K562 (cell line): ENCODE results near the gene ESPN. TPM values are rescaled to one million over a fixed set of nuclear protein-coding genes. Genes with fewer than 3 reads are reported as not detected.

Source experiments
- ATAC-seq: fragments of 200-7000 bp; cut with Tn5 transposase; 3 replicates; pipeline ENCODE4 v1.9.1; 2020; ENCODE audit warnings: moderate library complexity
- BruUV-seq: library from RNA; stranded (reverse); fragments of 400-500 nt; replicated peaks from 2 replicates; lab custom pipeline; 2021; lab: Mats Ljungman, UMichigan
- CTCF ChIA-PET: fragments of 300-600 bp; formaldehyde crosslinking; extraction: SDS; loops from one replicate; lab custom pipeline; 2021; ENCODE audit warnings: low intra/inter-chr PET ratio; lab: Yijun Ruan, JAX
- POLR2A ChIA-PET: fragments of 300-600, 350-650 bp; sonication (Branson Sonifier 250); formaldehyde crosslinking; extraction: SDS; loops from one replicate; lab custom pipeline; 2021; ENCODE audit warnings: antibody characterized with exemption, inconsistent platforms; lab: Yijun Ruan, JAX
- DNase-seq, 4 experiments: peaks; one replicate each; pipeline versions ENCODE4 v3.0.0 to v3.0.0-alpha.2; 2011 to 2018; ENCODE audit warnings: low spot score in 3 of 4, mixed read lengths in 3 of 4; ENCODE audit errors: extremely low read depth in 1 of 4
- FAIRE-seq: peaks from 2 replicates; lab custom pipeline; 2011; peaks lifted over from hg19 to GRCh38; lab: Jason Lieb, UNC
- H2AFZ ChIP-seq: 2 replicates; pipeline ENCODE4 v1.6.0; 2011; ENCODE audit warnings: low read depth, low read length, control low read depth, inconsistent platforms
- H3K27ac ChIP-seq: fragments of 200-600 bp; 3 replicates; pipeline ENCODE4 v1.8.0; 2011; ENCODE audit warnings: low read depth, mild to moderate bottlenecking, control low read depth, inconsistent platforms, low read length, moderate library complexity, mixed read lengths; ENCODE audit errors: extremely low read depth
- H3K27me3 ChIP-seq, 2 experiments: fragments of 300-600 bp in 1 of 2; 2 replicates in 1 of 2; 3 replicates in 1 of 2; pipeline versions ENCODE4 v1.6.0 to v1.8.0; 2011; ENCODE audit warnings: inconsistent platforms in 2 of 2, low read length in 2 of 2, mild to moderate bottlenecking in 1 of 2, mixed read lengths in 1 of 2, moderate library complexity in 1 of 2; ENCODE audit not compliant: control insufficient read depth in 2 of 2, insufficient read depth in 2 of 2
- H3K36me3 ChIP-seq: fragments of 300-600 bp; 3 replicates; pipeline ENCODE4 v1.8.0; 2011; ENCODE audit warnings: mild to moderate bottlenecking, low read length, inconsistent platforms; ENCODE audit not compliant: control insufficient read depth, insufficient read depth
- H3K4me1 ChIP-seq, 2 experiments: fragments of 200-600 bp in 1 of 2; replicated peaks in 1 of 2; 2 replicates in 1 of 2; 3 replicates in 1 of 2; pipeline versions ENCODE4 v1.5.1 to v1.8.0; 2011; ENCODE audit warnings: inconsistent platforms in 2 of 2, low read length in 2 of 2, mild to moderate bottlenecking in 1 of 2, mixed read lengths in 1 of 2, moderate library complexity in 1 of 2; ENCODE audit not compliant: control insufficient read depth in 2 of 2, insufficient read depth in 2 of 2
- H3K4me2 ChIP-seq: 2 replicates; pipeline ENCODE4 v1.6.1; 2011; ENCODE audit warnings: low read length, control low read depth, inconsistent platforms, mixed read lengths; ENCODE audit not compliant: insufficient read depth
- H3K4me3 ChIP-seq: fragments of 200-600 bp; sonication (generic), shearing (Covaris generic); 2 replicates; pipeline ENCODE4 v1.5.1; 2016; ENCODE audit warnings: control low read depth, inconsistent platforms
- H3K79me2 ChIP-seq: fragments of 200-600 bp; 3 replicates; pipeline ENCODE4 v1.8.0; 2011; ENCODE audit warnings: low read length, inconsistent platforms; ENCODE audit not compliant: control insufficient read depth, insufficient read depth
- H3K9ac ChIP-seq, 2 experiments: 2 replicates each; pipeline versions ENCODE4 v1.6.0 to v1.6.1; 2011; ENCODE audit warnings: low read depth in 2 of 2, low read length in 2 of 2, control low read depth in 1 of 2, inconsistent platforms in 1 of 2, mild to moderate bottlenecking in 1 of 2, mixed read lengths in 1 of 2; ENCODE audit not compliant: insufficient read depth in 1 of 2
- H3K9me1 ChIP-seq: one replicate; pipeline ENCODE4 v1.6.0; 2011; ENCODE audit warnings: inconsistent platforms, mild to moderate bottlenecking, low read length, moderate library complexity; ENCODE audit not compliant: control insufficient read depth, insufficient read depth
- H3K9me3 ChIP-seq: replicated peaks from 2 replicates; pipeline ENCODE4 v1.5.1; 2011; ENCODE audit warnings: low read depth, low read length, inconsistent platforms; ENCODE audit not compliant: control insufficient read depth, insufficient read depth
- H4K20me1 ChIP-seq: replicated peaks from 2 replicates; pipeline ENCODE4 v1.6.1; 2011; ENCODE audit warnings: low read length, inconsistent platforms, mixed read lengths; ENCODE audit not compliant: control insufficient read depth, insufficient read depth
- CBFA2T3 ChIP-seq: fragments of 450-650 bp; IDR thresholded peaks from 2 replicates; pipeline ENCODE4 v1.6.1; 2017
- HEY1 ChIP-seq: fragments of 250-450 bp; sonication (Bioruptor Pico); IDR thresholded peaks from 2 replicates; pipeline ENCODE4 v1.5.0; 2020; ENCODE audit warnings: mild to moderate bottlenecking, moderate library complexity, borderline replicate concordance
- MYBL2 ChIP-seq, 2 experiments: fragments of 450-650 bp in 1 of 2; sonication (generic) in 1 of 2; formaldehyde crosslinking in 1 of 2; IDR thresholded peaks; 2 replicates each; pipeline versions ENCODE4 v1.6.1 to v1.8.1; 2017 to 2022; ENCODE audit warnings: borderline replicate concordance in 1 of 2, inconsistent platforms in 1 of 2, low read depth in 1 of 2, mild to moderate bottlenecking in 1 of 2, missing genetic modification reagents in 1 of 2, moderate library complexity in 1 of 2
- NFE2 ChIP-seq: IDR thresholded peaks from 2 replicates; pipeline ENCODE4 v1.6.1; 2014; ENCODE audit warnings: antibody characterized with exemption, low read depth
- NFYB ChIP-seq: IDR thresholded peaks from 2 replicates; pipeline ENCODE4 v1.6.1; 2011; ENCODE audit warnings: mild to moderate bottlenecking, moderate library complexity; ENCODE audit not compliant: insufficient read length; ENCODE audit errors: extremely low read depth
- POLR3A ChIP-seq: IDR thresholded peaks from 2 replicates; pipeline ENCODE4 v1.6.1; 2011; ENCODE audit warnings: borderline replicate concordance, mild to moderate bottlenecking, moderate library complexity; ENCODE audit not compliant: insufficient read length, insufficient read depth; ENCODE audit errors: extremely low read depth
- SIN3B ChIP-seq: fragments of 450-650 bp; IDR thresholded peaks from 2 replicates; pipeline ENCODE4 v1.6.1; 2017; ENCODE audit warnings: low read depth, mild to moderate bottlenecking, moderate library complexity
- YY1 ChIP-seq, 3 experiments: IDR thresholded peaks; 2 replicates each; pipeline ENCODE4 v1.6.1; 2011; ENCODE audit warnings: low read length in 2 of 3, mild to moderate bottlenecking in 2 of 3, moderate library complexity in 2 of 3, borderline replicate concordance in 1 of 3, control low read depth in 1 of 3, low read depth in 1 of 3; ENCODE audit not compliant: insufficient read depth in 3 of 3, insufficient replicate concordance in 2 of 3, control insufficient read depth in 1 of 3, insufficient read length in 1 of 3; ENCODE audit errors: extremely low read depth in 1 of 3
- ZNF165 ChIP-seq: fragments of 250-450 bp; sonication (Bioruptor Pico); IDR thresholded peaks from 2 replicates; pipeline ENCODE4 v1.4.0; 2020; ENCODE audit warnings: borderline replicate concordance
- ZNF445 ChIP-seq: fragments of 250-450 bp; sonication (Bioruptor Pico); IDR thresholded peaks from 2 replicates; pipeline ENCODE4 v1.4.0; 2020; ENCODE audit warnings: low read depth, mild to moderate bottlenecking, moderate library complexity
- WGBS: fragments of 100-300 bp; shearing (Covaris generic); methylation state at CpG from one replicate; pipeline ENCODE4 v1.1.6; 2016; ENCODE audit warnings: low coverage, mixed read lengths; ENCODE audit not compliant: insufficient coverage; ENCODE audit errors: missing lambda C conversion rate; 5-methylcytosine and 5-hydroxymethylcytosine counted together
- in situ Hi-C: fragments of 300-500 bp; cut with MboI; formaldehyde crosslinking; loops from 4 replicates; pipeline ENCODE4 v1.15.0; 2018; ENCODE audit warnings: inconsistent platforms, mixed read lengths
- intact Hi-C: fragments of 100-400 bp; cut with micrococcal nuclease; formaldehyde crosslinking; loops from 2 replicates; pipeline ENCODE4 v1.14.2; 2022
- polyA plus RNA-seq, 8 experiments: library from polyadenylated mRNA; depleted of rRNA in 4 of 8; stranded (reverse) in 5 of 8; unstranded in 3 of 8; fragments of >200 nt; fragmentation: Nextera tagmentation in 2 of 8; fragmentation: Illumina TruSeq in 1 of 8; extraction: Ambion mirVana in 2 of 8; extraction: Trizol in 1 of 8; gene quantifications; 2 replicates each; pipeline versions ENCODE4 v1.2.1 to v1.2.3, GENCODE V29; 2011 to 2014; ENCODE audit warnings: inconsistent platforms in 1 of 8, missing spikeins in 1 of 8
- total RNA-seq, 7 experiments: library from RNA; depleted of rRNA in 6 of 7; stranded (reverse); fragments of >200 nt in 6 of 7; fragmentation: Illumina TruSeq in 2 of 7; extraction: Trizol in 2 of 7; gene quantifications; 2 replicates each; pipeline versions ENCODE4 v1.2.1 to v1.2.3, GENCODE V29; 2011 to 2021; ENCODE audit warnings: low replicate concordance in 1 of 7
- TF ChIP-seq, protein P1 (sequence below): fragments of 450-650 bp; IDR thresholded peaks from 2 replicates; pipeline ENCODE4 v1.6.1; 2016
- TF ChIP-seq, protein P2 (sequence below): fragments of 450-650 bp; IDR thresholded peaks from 2 replicates; pipeline ENCODE4 v1.6.1; 2018; ENCODE audit not compliant: partially characterized antibody
- TF ChIP-seq, protein P3 (sequence below), 2 experiments: fragments of 150-350 bp in 1 of 2; IDR thresholded peaks; 2 replicates each; pipeline ENCODE4 v1.6.1; 2012 to 2016; ENCODE audit warnings: low read depth in 2 of 2, low read length in 2 of 2, mild to moderate bottlenecking in 1 of 2, moderate library complexity in 1 of 2

ESPN gene
- total and polyA plus RNA-seq, 9 of the 15 experiments (the other 6 are each of a cell fraction or from before 2014, with no cell fraction given): 0.07 to 1.2 (median 0.45) TPM; not detected in 3

DNA sequence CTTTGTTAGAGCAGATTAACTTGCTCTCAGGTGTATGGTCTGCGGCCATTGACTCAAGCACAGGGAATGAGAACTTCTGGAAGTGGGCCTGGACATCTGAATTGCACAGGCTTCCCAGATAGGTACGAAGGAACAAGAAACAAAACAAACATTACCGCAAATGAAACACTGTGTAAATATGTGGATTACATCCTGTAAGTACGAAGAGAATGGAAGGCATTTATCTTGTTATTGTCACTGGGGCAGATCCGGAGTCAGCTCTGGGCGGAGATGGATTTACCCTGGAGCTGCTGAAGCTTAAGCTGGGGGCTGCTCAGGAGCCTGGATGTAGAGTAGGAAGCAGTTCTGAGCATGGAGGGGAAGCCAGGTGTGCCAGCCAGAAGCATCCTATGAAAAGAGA, 11.7 kb upstream of the ESPN start:
- H3K4me2 ChIP-seq: no peak overlapping the region
- ChIA-PET CTCF (no interaction called here), POLR2A (interaction anchor here (1.0 to 1.9 kb wide), 2 partner anchors 13 to 27 kb away, joined by 4 to 8 read pairs; no protein-coding TSS in a partner anchor)
- DNase-seq (no peak), FAIRE-seq (no peak), ATAC-seq (no peak)
- no peaks in the 10 kb centered on the region for H3K9me3 ChIP-seq
- H3K4me1 ChIP-seq: peaks cover 0 to 5% of the 10 kb centered on the region in 2 experiments; a peak in 1 of 5 replicates
- 1% methylated on average over 6 of the region's 6 CpGs for WGBS
- H3K27ac ChIP-seq: no peak overlapping the region
- H3K36me3 ChIP-seq: no peaks in the 10 kb centered on the region
- H3K9me1 ChIP-seq: no peaks in the 10 kb centered on the region
- H3K9ac ChIP-seq: no peak overlapping the region
- peaks cover 5% of the 10 kb centered on the region; the same call in 1 of the 2 replicates for H4K20me1 ChIP-seq
- intact Hi-C loops: no loop called here
- no TSS peak for BruUV-seq
- H2AFZ ChIP-seq: no peak overlapping the region
- no peaks in the 10 kb centered on the region for H3K79me2 ChIP-seq
- H3K27me3 ChIP-seq: peaks cover 47 to 77% of the 10 kb centered on the region in 2 experiments
- no peak overlapping the region for H3K4me3 ChIP-seq
- in situ Hi-C loops: loop anchor here (5.0 kb wide), 1 partner anchor 59 kb away; no protein-coding TSS in a partner anchor
- no peak for TF ChIP-seq ZNF165 (CRISPR knock-in tag)
- no peak for TF ChIP-seq POLR3A
- no peak for TF ChIP-seq ZNF445 (CRISPR knock-in tag)
- no peak for TF ChIP-seq CBFA2T3
- TF ChIP-seq, protein P1, sequence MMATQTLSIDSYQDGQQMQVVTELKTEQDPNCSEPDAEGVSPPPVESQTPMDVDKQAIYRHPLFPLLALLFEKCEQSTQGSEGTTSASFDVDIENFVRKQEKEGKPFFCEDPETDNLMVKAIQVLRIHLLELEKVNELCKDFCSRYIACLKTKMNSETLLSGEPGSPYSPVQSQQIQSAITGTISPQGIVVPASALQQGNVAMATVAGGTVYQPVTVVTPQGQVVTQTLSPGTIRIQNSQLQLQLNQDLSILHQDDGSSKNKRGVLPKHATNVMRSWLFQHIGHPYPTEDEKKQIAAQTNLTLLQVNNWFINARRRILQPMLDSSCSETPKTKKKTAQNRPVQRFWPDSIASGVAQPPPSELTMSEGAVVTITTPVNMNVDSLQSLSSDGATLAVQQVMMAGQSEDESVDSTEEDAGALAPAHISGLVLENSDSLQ: no peak
- TF ChIP-seq, protein P2, sequence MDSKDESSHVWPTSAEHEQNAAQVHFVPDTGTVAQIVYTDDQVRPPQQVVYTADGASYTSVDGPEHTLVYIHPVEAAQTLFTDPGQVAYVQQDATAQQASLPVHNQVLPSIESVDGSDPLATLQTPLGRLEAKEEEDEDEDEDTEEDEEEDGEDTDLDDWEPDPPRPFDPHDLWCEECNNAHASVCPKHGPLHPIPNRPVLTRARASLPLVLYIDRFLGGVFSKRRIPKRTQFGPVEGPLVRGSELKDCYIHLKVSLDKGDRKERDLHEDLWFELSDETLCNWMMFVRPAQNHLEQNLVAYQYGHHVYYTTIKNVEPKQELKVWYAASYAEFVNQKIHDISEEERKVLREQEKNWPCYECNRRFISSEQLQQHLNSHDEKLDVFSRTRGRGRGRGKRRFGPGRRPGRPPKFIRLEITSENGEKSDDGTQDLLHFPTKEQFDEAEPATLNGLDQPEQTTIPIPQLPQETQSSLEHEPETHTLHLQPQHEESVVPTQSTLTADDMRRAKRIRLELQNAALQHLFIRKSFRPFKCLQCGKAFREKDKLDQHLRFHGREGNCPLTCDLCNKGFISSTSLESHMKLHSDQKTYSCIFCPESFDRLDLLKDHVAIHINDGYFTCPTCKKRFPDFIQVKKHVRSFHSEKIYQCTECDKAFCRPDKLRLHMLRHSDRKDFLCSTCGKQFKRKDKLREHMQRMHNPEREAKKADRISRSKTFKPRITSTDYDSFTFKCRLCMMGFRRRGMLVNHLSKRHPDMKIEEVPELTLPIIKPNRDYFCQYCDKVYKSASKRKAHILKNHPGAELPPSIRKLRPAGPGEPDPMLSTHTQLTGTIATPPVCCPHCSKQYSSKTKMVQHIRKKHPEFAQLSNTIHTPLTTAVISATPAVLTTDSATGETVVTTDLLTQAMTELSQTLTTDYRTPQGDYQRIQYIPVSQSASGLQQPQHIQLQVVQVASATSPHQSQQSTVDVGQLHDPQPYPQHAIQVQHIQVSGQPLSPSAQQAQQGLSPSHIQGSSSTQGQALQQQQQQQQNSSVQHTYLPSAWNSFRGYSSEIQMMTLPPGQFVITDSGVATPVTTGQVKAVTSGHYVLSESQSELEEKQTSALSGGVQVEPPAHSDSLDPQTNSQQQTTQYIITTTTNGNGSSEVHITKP: no peak
- TF ChIP-seq SIN3B: no peak
- TF ChIP-seq NFYB: no peak
- TF ChIP-seq HEY1 (CRISPR knock-in tag): no peak
- TF ChIP-seq MYBL2 (IDR thresholded peaks at IDR 0.05; ENCODE audit: low read depth): no peak
- no peak for TF ChIP-seq MYBL2 (CRISPR knock-in tag; IDR thresholded peaks at IDR 0.05; ENCODE audit: borderline replicate concordance)
- TF ChIP-seq YY1 (IDR thresholded peaks at IDR 0.05; ENCODE audit: borderline replicate concordance in 1 of 3, control insufficient read depth in 1 of 3, extremely low read depth in 1 of 3, insufficient read depth in 3 of 3, insufficient read length in 1 of 3, insufficient replicate concordance in 2 of 3, low read depth in 1 of 3, low read length in 2 of 3): no peak
- TF ChIP-seq, protein P3, sequence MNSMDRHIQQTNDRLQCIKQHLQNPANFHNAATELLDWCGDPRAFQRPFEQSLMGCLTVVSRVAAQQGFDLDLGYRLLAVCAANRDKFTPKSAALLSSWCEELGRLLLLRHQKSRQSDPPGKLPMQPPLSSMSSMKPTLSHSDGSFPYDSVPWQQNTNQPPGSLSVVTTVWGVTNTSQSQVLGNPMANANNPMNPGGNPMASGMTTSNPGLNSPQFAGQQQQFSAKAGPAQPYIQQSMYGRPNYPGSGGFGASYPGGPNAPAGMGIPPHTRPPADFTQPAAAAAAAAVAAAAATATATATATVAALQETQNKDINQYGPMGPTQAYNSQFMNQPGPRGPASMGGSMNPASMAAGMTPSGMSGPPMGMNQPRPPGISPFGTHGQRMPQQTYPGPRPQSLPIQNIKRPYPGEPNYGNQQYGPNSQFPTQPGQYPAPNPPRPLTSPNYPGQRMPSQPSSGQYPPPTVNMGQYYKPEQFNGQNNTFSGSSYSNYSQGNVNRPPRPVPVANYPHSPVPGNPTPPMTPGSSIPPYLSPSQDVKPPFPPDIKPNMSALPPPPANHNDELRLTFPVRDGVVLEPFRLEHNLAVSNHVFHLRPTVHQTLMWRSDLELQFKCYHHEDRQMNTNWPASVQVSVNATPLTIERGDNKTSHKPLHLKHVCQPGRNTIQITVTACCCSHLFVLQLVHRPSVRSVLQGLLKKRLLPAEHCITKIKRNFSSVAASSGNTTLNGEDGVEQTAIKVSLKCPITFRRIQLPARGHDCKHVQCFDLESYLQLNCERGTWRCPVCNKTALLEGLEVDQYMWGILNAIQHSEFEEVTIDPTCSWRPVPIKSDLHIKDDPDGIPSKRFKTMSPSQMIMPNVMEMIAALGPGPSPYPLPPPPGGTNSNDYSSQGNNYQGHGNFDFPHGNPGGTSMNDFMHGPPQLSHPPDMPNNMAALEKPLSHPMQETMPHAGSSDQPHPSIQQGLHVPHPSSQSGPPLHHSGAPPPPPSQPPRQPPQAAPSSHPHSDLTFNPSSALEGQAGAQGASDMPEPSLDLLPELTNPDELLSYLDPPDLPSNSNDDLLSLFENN (IDR thresholded peaks at IDR 0.05; ENCODE audit: low read depth in 2 of 2, low read length in 2 of 2): no peak
- no peak for TF ChIP-seq NFE2
